Anterior cingulate cortex (tissue), 58 donors: Measurements from ENCODE around the gene DLGAP3.

ENCODE experiments used
- DNase-seq, 58 donors: peaks; one replicate each; lab custom pipeline; 2025; lab: John Stamatoyannopoulos, UW

DLGAP3 gene

DNA sequence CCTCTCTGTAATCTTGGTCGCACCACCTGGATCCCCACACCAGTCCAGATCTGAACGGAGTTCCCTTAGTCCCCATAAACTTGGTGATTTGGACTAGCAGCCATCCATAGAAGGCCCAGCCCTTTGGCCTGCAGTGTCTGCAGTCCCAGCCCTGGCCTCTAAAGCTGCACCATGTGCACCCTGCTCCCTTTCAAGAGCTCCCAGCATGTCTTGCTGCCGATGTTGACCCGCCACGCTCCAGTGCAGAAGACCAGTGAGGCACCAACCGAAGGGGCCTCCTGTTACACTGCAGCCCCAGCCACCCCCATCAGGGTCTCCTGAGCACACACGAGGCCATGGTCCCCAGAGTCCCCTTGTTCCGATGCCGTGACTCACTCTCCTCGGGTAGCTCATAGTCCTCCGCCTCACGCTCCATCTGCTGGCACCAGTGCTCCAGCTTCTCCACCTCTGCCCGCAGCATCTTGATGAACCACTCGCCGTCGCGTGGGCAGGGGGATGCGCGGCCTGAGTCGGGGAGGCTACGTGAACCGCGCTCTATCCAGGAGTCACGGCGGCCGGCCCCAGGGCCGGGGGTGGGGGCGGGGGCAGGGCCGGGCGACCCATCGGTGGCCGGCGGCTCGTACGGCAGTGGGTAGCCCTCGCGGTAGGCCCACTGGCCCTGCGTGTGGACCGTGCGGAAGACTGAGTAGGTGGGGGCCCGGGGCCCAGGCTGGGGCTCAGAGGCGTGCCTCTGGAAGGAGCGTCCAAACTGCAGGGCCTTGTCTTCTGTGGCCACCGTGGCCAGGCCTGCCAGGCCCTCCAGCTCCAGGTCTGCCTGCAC lies 61.0 kb downstream of the DLGAP3 start:
- DNase-seq: no peak

DNA sequence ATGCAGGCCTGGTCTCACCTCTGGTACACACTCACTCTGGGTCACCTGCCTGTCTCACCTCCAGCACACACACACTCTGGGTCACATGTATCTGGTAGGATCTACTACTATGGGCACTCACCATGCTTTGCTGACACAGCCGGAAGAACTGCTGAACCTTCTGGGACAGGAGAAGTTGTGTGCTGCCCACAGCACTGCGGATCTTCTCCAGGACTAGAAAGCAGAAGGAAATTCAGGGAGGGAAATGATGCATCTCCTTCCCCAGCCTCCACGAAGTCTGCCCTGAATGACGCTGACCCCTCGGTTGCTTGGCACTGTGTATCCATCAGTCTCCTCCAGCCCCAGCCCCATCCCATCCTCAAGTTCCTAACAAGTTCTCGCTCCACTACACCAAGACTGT lies 62.0 kb downstream of the DLGAP3 start:
- DNase-seq: no peak

DNA sequence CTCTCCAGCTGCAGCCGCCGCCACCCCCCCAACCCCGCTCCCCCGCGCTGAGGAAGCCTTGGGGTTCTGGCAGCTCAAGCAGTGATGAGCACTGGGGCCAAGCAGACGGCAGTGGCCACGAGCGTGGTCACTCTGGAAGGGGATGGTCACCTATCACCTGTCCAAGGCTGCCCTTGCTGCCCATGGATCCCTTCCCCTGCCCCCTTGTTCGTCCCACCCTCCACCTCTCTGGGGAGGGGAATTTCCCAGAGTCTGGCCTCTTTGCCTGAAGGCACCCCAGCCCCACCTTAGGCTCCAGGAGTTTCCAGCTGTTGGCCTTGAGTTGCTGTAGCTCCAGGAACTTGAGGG lies 62.7 kb downstream of the DLGAP3 start:
- DNase-seq: no peak

DNA sequence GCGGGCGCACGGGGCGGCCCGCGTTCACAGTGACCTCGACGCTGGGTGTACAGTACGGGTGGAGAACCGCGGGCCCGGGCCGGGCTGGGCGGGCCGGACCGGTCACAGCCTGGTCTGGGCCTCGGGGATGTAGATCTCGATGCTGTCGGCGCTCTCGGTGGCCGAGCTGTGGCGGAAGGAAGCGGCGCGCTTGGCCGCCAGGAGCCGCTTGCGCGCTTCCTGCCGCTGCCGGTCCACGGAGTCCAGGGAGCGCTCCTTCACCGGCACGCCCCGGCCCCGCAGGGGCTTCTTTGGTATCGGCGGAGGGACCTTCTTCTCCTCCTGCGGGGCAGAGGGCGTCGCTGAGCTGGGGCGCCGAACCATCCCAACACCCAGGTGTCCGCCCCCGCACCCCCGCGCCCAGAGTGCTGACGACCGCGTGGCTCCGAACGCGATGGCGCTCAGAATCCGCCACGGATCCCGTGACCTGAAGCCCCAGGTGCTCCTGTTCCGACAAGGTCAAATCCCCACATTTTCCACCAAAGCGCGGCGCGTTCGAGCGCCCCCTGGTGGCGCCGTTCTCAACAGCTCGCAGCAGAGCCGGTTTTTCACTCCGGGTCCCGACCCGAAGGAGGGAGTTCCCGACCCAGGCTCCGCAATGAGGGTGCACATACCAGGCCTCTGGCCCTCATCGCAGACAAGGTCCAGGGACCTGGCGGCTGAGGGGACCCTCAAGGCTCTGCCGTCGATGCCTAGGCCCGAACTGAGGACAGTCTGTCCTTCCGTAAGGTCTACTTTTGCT lies 63.3 kb downstream of the DLGAP3 start:
- peak in 53 of 58 donors; percentile 16 to 89 (median 52) for DNase-seq

DNA sequence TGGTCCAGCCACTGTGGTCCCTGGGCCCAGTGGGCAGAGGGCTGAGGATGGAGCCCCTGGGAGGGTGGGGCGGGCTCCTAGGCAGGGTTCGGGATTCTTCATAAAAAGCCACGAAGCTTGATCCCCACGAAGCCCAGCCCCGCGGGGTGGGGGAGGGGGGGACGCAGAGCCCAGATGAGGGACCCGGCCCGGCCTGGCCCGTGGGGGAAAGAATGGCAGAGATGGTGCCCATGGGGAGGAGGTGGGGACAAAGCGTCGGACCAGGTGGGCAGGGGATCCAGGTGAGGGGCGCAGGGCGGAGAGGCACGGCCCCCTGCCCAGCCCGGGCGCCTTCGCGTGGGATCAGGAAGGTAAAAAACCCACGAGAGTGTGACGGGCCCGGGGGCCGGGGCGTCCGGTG lies 63.9 kb downstream of the DLGAP3 start:
- no peak for DNase-seq

DNA sequence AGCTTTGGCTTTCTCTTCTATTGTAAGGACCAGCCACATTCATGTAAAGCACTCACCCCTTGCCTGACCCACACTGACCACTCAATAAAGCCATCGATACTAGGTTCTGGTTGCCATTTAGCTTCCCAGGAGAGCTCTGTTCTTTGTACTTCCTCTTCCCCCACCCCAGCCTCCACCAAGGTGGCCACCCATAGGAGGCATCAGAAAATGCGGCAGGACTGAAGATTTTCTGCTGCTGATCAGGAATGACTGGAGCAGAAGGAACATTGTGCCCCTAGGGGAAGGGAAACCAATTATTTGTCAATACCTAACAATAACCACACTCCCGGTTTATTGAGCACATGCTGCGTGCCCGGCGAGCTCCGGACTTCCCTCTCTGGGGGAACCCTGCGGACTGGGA lies 64.7 kb downstream of the DLGAP3 start:
- DNase-seq: no peak

DNA sequence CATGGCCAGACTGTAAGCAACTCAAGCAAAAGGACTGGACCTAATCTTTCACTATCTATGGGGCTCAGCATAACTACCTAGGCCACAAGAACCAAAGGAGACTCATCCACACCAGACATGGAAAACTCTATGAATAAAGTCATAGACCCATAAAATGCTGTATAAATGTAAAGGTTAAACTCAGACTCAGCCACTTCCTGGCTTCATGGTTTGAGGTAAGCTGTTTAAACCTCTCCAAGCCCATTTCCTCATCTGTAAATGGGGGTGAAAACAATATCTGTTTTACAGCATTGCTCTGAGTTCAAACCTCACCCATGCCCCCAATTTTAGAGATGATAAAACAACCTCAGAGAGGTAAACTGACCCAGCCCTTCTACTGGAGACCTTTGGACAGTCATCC lies 65.9 kb downstream of the DLGAP3 start:
- DNase-seq: no peak

DNA sequence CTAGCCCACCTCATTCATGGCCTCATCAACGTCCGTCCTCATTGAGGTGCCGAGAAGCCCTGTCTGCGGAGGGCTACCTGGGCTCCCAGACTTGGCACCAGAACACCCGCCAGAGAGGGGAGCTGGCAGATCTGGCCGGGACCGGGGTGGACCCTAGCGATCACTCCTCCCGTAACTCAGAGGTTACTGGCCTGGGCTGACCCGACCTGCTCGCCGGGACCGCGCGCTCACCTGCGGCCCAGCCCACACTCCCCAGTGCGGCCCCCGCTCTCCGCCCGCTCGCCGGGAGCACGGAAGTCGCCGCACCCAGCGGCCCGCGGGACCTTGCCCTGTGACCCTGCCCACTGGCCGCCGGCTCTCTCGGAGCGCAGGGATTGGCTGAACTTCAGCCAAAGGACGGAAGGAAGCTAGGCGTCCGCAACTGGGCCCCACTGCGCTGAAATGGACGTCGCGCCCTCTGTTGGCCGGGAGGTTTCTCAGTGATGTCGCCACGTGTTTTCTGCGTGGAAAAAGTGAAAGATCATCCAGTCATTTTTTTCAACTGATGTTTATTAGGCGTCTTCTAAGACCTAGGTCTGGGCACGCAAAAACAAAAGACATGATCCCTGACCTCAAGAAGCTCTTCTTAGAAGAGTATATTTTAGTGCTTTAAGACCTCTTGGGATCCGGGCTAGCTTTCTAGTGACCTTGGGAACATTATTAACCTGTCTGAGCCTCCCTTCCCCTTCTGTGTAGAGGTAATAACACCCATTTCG lies 69.8 kb downstream of the DLGAP3 start, which contains the start of gene SMIM12:
Gene SMIM12, minus strand, starts transcription at position 304 of the 755 bp plus-strand sequence. CDS start 3,772 bp downstream, outside the sequence.
- peak; percentile 45 to 95 (median 89) for DNase-seq

DNA sequence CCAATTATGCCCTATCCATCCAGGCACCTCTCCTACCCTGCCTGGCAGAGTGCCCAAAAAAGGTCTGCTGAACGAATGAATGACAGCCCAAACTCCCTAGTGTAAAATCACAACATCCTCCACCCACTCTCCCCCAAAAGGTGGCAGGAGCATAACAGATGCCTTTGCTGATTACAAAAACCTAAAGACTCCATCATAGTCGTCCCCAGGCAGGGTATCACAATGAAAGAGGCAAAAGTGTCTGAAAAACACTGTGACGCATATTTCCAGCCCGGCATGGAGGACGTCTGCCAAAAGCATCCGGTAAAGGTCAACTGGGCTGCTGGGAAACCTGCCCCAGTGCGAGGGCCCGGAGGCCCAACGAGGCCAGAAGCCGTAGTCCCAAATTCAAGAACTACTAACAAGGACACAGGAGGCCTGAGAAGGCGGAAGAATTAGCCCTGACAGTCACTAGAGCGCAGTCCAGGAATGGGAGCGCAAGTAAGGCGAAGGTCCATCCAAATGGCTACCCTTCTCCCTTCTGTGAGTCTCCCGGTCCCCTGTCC lies 70.5 kb downstream of the DLGAP3 start:
- peak in 10 of 58 donors; percentile 3 to 68 (median 40) for DNase-seq

DNA sequence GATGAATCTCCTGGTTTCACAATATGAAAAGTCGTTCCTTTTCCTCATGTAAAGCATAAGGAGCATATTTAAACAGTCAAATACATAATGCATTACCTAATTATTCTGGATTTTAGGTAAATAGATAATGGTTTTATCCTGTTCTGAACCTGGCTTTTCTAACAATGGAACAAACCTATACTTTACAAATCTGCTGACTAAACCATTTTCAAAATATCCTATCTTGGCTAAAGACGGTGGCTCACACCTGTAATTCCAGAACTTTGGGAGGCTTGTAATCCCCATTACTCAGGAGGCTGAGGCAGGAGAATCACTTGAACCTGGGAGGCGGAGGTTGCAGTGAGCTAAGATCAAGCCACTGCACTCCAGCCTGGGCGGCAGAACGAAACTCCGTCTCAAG lies 72.8 kb downstream of the DLGAP3 start:
- no peak for DNase-seq

DNA sequence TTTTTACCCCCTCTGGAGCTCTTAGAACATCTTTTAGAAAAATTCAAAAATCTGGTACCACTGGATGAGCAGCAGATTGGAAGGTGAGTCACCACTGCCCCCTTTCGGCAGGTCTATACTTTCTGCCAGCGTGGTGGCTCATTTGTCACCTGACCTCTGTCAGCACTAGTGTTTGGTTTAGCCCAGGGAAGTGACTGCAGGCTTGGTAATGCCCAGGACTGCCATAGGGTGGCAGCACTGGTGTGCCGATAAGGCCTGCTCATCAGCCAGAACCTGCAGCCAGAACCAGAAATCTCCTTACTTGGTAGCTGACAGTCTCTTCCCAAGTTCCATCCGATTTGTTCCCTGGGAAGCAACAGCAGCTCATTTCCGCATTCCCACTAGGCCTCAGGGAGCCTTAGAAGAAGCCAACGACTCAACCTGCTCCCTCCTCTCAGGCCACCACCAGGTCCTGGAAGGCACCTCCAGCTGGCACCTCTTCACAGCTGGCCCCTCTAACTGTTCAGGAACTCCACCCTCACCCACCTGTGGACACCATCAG lies 76.7 kb downstream of the DLGAP3 start:
- DNase-seq: peak; percentile 5 to 95 (median 83)

DNA sequence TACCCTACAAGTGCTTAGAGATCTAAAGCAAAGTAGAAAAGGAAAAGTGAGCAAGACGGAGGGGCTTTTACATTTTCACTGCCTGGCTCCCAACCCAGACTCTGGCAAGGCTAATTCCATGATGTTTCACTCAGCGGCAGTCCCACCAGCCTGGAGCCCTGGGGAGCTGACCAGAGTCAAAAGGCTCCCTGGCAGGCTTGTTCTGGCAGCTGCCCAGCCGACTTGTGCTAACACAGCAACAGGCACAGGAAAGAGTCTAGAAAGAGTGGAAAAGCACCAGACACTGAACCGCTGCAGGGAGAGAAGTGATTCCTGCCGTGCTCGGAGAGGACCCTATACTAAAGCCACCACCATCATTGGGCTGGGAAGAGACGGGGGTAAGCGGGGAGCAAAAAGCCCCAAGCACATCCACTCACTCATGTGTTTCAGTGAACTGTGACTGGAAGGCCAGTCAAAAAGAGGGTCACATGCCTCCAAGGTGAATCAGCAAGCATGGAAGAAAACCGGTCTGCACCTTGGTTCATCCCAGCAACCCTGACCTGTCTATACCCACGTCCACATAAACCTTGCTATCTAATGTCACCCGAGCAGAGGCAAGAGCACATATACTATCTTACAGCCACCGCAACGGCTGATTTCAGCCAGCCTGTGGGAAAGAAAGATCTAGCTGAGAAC lies 77.9 kb downstream of the DLGAP3 start:
- peak in 7 of 58 donors; percentile 7 to 36 (median 11) for DNase-seq

DNA sequence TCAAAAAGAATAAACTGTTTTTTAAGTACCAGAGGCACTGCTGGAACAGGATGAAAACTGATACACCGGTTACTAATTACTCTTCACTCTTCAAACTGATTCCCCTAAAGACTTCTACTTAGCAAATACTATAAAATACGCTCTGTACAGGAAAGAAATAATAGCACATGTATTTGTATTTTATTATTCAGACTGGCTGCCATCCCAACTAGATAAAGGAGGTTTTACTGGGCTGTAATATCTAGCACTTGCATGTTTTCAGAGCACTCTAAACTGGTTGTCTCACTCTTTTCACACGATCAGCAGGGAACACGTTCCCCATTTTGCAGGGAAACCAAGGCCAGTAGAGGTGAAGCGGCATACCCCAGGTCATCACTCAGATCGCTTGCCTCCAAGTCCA lies 79.1 kb downstream of the DLGAP3 start:
- DNase-seq: no peak

DNA sequence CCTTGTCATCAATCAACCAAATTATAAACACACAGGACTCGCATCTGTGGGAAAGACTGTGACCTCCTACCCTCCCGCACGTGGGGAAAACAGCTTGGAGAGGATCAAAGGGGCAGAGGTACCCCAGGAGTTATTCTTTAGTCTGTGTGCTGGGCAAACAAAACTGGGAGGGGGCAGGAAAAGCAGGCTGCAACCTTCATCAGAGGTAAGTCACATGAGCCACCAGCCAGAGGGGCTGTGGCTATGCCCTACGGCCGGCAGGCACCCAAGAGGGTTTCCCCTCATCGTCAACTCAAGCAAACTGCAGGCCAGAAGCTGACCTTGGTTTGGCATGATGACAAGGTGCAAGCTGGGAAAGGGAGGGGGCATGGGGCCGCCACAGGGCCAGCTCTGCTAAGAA lies 82.4 kb downstream of the DLGAP3 start:
- no peak for DNase-seq

DNA sequence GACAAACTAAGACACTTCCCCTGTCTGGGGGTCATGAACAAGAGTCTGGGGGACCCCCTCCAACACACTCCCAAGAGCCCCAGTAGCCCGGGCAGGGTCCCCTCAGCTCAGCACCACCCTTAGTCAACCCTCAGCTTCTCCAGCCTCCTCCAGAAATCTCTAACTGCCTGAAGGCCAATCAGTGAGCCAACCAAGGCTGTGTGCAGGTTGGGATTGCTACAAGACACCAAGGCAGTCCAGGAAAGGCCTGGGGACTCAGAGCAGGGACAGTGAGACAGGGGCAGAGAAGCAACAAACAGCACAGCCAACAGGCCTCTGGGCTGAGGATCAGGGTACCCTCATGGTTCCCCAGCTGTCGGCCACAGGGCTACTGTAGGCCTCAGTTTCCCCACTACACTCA lies 83.2 kb downstream of the DLGAP3 start:
- DNase-seq: no peak

DNA sequence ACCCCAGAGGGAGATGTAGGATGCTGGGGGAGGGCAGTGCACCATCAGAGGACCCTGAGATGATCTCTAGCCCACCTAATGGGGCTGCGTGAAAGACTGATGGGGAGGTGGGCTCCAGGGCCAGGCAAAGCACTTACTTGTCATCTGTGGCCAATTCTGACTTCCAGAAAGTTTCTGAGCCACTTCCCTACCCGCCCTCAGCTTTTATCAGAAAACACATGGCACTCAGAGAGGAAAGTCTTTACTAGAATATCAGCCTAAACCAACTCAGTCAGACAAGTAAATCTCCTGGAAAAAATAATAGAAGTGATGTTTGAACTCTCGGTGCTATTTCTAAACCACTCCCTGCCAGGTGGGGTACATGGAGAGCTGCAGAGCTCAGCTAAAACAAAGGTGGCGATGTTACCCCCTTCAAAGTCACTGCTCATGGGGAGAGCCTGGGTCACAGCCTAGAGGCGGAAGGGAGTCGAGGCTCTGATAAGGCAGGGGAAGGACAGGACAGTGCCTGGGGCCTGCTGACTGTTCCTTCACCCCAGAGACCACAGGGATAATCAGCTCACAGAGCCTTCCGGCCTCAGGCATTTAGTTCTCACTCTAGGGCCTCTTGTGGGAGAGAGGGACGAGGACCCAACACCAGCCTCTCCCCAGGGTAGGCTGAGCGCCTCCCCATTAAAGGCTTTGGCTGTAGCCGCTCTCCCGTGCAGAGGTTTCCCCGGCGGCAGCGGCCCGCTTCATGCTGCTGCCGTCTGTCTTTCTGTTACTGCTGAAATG lies 84.1 kb downstream of the DLGAP3 start:
- no peak for DNase-seq

DNA sequence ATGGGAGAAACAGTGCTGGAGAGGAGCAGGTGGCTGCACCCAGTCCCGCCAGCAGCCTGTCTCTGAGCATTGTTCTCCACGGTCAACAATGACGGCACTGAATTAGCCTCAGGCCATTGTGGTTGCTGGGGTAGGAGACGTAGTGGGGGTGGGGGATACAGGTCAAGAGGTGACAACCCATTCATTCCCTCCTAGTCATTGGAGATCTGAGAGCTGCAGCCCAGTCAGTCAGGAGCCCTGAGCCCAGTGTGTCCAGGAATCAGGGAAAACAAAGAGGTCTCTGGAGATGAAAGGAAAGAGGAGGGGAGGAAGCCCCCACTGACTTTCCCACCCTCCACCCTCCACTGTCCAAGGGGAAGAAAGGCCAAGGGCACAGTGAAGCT lies 85.2 kb downstream of the DLGAP3 start:
- DNase-seq: peak in 11 of 58 donors; percentile 14 to 59 (median 34)

DNA sequence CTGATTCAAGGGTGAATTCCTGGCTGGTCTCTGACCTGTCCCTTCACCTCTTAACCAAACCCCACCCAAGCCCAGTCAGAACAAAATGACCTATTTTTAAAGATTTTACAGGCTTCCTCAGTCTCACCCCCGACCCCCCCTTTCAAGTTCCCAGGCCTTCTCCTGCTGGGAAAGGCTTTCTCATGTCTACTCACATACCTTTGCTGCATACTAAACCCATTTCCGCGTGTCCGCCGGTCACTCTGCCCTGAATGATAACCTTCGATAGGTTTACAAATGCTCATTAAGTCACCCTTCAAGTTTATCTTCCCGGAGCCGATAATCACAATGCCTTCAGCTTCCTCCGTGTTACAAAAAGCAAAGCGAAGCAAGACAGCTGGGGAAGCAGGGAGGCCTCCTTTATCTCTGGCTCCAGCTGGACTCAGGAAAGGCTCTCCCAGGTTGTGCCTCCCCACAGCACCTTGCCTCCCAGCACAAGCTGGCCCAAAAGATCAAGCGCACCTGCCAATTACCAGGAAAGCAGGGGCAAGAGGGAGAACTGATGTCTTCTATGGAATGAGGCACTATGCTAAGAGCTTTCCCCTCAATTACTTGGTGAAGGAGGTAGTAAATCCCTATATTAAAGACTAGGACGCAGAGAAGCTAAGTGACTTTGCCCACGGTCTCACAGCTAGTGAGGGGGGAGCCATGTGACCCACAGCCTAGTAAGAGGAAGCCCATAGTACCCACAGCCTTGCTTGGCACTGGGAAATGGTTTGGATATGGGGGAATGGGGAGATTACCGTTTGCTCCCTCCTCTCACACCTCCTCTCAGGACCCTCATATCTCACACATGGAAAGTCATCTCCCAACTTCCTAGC lies 85.8 kb downstream of the DLGAP3 start:
- peak in 1 of 58 donors; percentile 6 for DNase-seq
